Astrocyte of the cerebellum (primary cell): ENCODE measurements around the gene INTS11.

Experiments used
- DNase-seq: peaks from one replicate; pipeline ENCODE4 v3.0.0-alpha.2; 2011; ENCODE audit warnings: low read depth
- H3K4me3 ChIP-seq: 2 replicates; pipeline ENCODE4 v1.5.1; 2011; ENCODE audit warnings: mild to moderate bottlenecking, low read depth, low read length, moderate library complexity
- in situ Hi-C: cut with HindIII; loops from 2 replicates; pipeline ENCODE4 v1.10.0; 2017; ENCODE audit warnings: low sequenced_read_pairs
- TF ChIP-seq, protein P1 (sequence below): IDR thresholded peaks from 2 replicates; pipeline ENCODE4 v1.5.1; 2012; ENCODE audit warnings: low read length, low read depth, moderate library complexity, mild to moderate bottlenecking; ENCODE audit errors: missing control alignments

The INTS11 gene

GRCh38 chr1:1312450-1313314, 11.8 kb downstream of the INTS11 start:
- TF ChIP-seq, protein P1, sequence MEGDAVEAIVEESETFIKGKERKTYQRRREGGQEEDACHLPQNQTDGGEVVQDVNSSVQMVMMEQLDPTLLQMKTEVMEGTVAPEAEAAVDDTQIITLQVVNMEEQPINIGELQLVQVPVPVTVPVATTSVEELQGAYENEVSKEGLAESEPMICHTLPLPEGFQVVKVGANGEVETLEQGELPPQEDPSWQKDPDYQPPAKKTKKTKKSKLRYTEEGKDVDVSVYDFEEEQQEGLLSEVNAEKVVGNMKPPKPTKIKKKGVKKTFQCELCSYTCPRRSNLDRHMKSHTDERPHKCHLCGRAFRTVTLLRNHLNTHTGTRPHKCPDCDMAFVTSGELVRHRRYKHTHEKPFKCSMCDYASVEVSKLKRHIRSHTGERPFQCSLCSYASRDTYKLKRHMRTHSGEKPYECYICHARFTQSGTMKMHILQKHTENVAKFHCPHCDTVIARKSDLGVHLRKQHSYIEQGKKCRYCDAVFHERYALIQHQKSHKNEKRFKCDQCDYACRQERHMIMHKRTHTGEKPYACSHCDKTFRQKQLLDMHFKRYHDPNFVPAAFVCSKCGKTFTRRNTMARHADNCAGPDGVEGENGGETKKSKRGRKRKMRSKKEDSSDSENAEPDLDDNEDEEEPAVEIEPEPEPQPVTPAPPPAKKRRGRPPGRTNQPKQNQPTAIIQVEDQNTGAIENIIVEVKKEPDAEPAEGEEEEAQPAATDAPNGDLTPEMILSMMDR = no peak
- no peak for DNase-seq

GRCh38 chr1:1311107-1312104, 13.1 kb downstream of the INTS11 start:
- no peak for DNase-seq
- in situ Hi-C loops = no loop called here
- TF ChIP-seq, protein P1 = no peak
- H3K4me3 ChIP-seq = no peak overlapping the region

More at GRCh38 chr1:1312450-1313314, 11.8 kb downstream of the INTS11 start:
- in situ Hi-C loops = no loop called here
- H3K4me3 ChIP-seq = no peak overlapping the region

- TF ChIP-seq, protein P1 = no peak
- no peak for DNase-seq
- H3K4me3 ChIP-seq = no peak overlapping the region
- in situ Hi-C loops = no loop called here
Measured at GRCh38 chr1:1310476-1311053, 13.9 kb downstream of the INTS11 start.

GRCh38 chr1:1310109-1310385, 14.4 kb downstream of the INTS11 start:
- no peak for DNase-seq
- TF ChIP-seq, protein P1 = no peak
- in situ Hi-C loops = no loop called here
- H3K4me3 ChIP-seq = no peak overlapping the region

DNA sequence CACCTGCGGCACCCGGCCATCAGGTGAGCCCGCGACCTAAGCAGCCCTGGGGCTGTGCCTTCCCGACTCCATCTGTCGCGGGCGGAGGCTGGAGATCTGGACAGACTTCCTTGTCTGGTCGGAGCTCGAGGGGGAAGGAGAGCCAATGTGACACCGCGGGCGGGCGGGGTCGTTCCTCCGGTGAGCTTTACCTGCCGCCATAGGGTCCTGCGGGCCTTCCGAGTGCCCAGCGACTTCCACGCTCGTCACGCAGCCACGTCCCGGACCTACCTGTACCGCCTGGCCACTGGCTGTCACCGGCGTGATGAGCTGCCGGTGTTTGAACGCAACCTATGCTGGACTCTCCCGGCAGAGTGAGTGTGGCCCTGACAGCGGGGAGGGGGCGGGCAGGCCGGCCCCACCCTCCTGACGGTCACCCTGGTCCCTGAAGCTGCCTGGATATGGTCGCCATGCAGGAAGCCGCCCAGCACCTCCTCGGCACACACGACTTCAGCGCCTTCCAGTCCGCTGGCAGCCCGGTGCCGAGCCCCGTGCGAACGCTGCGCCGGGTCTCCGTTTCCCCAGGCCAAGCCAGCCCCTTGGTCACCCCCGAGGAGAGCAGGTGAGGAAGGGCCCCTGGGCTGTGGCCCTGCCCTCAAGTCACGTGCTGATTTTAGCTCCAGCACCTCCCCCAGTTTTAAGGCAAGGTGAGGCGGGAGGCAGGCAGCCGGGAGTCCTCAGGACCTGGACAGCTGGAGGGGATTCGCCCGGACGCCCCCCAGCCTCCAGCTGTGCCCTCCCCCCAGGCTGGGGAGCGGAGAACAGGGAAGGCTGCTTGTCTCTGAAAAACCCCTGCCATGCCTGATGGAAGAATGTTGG, 15.0 kb downstream of the INTS11 start:
- DNase-seq = no peak
- H3K4me3 ChIP-seq = peak overlapping the region; percentile 74
- TF ChIP-seq, protein P1 = no peak
- in situ Hi-C loops = no loop called here

- no peak for DNase-seq
- in situ Hi-C loops = no loop called here
- TF ChIP-seq, protein P1 = no peak
- H3K4me3 ChIP-seq = peak overlapping the region; percentile 74
Measured at GRCh38 chr1:1308756-1309250, 15.7 kb downstream of the INTS11 start.
